Measurements from ENCODE around the gene C1orf146.

Gene C1orf146, protein sequence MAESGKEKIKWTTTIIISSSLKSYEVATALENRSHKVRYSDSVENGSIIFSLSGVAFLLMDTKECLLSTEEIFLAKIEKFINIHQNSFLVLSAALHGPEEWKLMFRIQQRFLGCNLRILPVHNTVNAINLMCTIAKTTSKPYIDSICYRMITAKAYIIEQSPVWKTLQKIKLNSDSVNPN

DNA sequence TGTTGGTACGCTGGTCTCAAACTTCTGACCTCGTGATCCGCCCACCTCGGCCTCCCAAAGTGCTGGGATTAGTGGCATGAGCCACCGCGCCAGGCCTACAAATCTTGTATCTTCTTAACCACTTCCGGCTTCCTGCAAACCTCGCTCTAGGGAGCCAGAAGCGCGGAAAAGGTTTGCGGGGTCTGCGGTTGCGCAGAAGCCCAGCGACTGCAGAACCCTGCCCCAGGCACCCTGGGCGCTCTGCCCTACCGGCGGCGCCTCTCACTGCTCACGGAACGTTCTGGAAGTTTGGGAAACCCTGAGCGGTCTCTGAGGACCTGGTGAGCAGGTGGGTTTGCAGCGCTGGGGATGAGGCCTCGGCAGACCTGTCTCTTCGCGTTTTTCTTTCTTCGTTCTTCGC is at the start of gene C1orf146:
C1orf146 (plus strand) TSS at position 195 of the 400 bp plus-strand sequence. CDS start 13,506 bp downstream, outside the sequence.
- Mint-ChIP-seq H3K4me3 (no peak within 1 kb of the TSS), H3K27ac (no peak within 1 kb of the TSS), H3K36me3 (no peaks in the 10 kb centered on the region), H3K27me3 (peaks cover 19% of the 10 kb centered on the region), H3K4me1 (no peaks in the 10 kb centered on the region), H3K9me3 (no peaks in the 10 kb centered on the region)
- ATAC-seq, result no peak

DNA sequence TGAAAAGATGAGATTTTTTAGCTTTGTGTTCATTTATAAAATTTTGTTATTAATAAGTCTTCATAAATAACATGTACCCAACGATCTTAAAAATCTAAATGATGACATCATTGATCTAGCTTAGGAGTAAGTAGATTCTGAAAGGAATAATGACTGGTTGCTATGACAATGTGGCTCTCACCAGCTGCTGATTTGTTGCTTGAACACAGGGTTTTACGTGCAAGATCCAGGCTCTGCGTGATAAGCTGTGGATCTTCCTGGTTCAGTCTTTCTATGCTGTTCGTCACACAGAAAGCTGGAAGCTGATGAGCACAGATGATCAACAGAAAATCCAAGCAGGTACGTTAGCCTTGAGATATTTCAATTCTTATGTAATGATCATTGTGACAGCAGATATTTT is 49.1 kb upstream of the C1orf146 start:
- ATAC-seq, result no peak
- no peaks in the 10 kb centered on the region for H3K27me3 Mint-ChIP-seq
- H3K4me3 Mint-ChIP-seq, result no peak overlapping the region
- H3K9me3 Mint-ChIP-seq, result no peaks in the 10 kb centered on the region
- H3K36me3 Mint-ChIP-seq, result peaks cover 6% of the 10 kb centered on the region
- no peak overlapping the region for H3K27ac Mint-ChIP-seq
- no peaks in the 10 kb centered on the region for H3K4me1 Mint-ChIP-seq

DNA sequence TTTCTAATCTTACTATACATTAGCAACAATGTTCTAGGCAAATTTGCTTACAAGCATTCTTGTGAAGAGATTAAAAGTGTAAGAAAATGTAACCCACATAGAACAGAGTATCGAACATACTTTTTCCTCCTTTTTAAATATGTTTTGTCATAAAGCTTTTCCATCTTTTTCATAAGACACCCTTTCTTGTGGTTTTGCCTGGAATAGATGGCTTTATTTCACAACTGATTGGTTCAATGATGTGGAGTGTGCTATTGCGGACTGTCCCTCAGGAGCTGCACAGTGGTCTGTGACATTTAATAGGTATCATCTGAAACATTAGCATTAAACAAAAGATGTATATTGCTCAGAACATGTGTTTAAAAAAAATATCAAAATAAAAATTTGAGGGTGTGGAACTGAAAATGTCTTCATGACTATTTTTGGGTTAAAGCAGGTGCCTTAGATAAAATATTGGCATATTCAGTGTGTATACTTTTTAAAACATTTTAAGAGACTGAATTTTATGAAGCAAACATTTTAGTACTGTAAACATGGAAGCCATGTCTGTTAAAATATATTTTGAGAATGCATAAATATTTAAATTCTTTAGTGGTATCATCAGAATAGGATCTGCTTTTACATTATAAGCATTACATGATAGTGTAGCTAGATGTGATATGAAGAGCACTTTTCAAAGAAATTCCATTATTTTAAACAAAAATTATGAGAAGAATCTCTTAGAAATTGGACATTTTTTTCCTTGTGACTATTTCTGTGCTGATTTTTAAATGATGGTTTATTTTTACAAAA is 48.3 kb upstream of the C1orf146 start:
- no peak overlapping the region for H3K27ac Mint-ChIP-seq
- no peaks in the 10 kb centered on the region for H3K9me3 Mint-ChIP-seq
- no peaks in the 10 kb centered on the region for H3K4me1 Mint-ChIP-seq
- peaks cover 6% of the 10 kb centered on the region for H3K36me3 Mint-ChIP-seq
- no peaks in the 10 kb centered on the region for H3K27me3 Mint-ChIP-seq
- no peak for ATAC-seq
- H3K4me3 Mint-ChIP-seq, result no peak overlapping the region

DNA sequence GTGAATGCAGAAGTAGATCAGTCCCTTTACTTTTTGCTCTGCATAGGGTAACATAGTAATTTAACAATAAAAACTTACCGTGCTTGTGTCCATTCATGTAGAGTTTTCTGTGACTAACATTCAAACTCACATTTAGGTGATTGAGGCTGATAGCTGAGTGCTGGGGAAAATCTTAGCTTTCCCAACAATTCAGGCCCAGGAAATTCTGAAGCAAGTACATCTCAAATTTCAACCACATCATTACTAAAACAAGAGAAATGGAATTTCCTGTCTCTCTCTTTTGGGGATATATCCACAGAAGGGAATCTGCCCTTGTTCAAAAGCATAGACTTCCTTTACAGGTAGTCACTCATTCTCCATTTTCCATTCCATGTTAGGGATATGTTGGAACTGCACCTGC is 33.1 kb upstream of the C1orf146 start:
- Mint-ChIP-seq H3K27me3 (no peaks in the 10 kb centered on the region), H3K36me3 (peaks cover 5% of the 10 kb centered on the region), H3K4me3 (no peak overlapping the region), H3K9me3 (no peaks in the 10 kb centered on the region), H3K27ac (no peak overlapping the region), H3K4me1 (no peaks in the 10 kb centered on the region)
- ATAC-seq, result no peak

DNA sequence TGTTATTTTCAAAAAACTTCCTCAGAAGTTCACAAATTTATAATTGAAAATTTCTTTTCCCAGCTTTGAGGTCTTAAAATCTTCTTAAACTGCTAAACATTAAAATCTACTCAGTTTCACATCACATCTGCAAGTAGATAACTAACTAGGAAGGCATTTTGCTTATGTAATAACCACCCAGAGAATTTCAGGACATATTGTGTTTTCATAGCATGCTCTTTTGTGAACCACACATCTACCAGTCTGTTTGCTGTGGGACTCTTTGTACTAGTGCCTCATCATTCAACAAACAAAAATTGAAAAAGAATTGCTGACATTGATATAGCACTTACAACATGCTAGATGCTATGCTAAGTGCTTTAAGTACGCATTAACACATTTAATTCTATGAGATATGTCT is 31.6 kb upstream of the C1orf146 start:
- ATAC-seq, result no peak
- no peaks in the 10 kb centered on the region for H3K27me3 Mint-ChIP-seq
- no peak overlapping the region for H3K4me3 Mint-ChIP-seq
- H3K4me1 Mint-ChIP-seq, result no peaks in the 10 kb centered on the region
- H3K27ac Mint-ChIP-seq, result no peak overlapping the region
- H3K9me3 Mint-ChIP-seq, result no peaks in the 10 kb centered on the region
- no peaks in the 10 kb centered on the region for H3K36me3 Mint-ChIP-seq

DNA sequence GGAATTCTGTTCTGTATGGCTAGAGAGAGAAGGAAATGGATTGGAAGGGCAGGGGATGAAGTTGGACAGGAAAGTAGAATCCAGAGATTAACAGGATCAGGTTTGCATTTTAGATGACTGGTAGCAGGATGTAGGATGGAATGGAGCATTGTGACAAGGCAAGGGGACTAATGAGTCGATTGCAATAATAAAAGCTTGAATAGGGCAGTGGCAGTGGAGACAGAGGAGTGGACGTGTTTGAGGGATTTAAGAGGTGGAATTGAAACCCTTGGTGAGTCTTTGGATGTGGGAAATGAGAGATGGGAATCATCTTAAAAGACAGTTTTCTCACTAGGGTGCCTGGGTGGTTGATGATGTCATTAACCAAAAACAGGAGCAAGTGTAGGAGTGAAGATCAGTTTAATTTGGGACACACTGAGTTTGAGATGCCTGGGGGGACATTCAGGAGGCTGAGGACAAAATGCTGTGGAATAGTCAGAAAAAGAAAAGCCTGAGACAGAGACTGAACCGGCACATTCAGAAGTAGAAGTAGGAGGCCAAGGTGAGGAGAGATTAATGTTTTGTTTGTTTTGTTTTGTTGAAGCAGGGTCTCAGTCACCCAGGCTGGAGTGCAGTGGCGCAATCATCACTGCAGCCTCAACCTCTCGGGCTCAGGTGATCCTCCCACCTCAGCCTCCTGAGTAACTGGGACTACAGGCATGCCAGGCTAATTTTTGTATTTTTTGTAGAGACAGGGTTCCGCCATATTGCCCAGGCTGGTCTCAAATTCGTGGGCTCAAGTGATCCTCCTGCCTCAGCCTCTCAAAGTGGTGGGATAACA is 29.1 kb upstream of the C1orf146 start:
- Mint-ChIP-seq H3K4me3 (no peak overlapping the region), H3K4me1 (no peaks in the 10 kb centered on the region), H3K27me3 (no peaks in the 10 kb centered on the region), H3K27ac (no peak overlapping the region), H3K36me3 (no peaks in the 10 kb centered on the region), H3K9me3 (no peaks in the 10 kb centered on the region)
- ATAC-seq, result no peak

DNA sequence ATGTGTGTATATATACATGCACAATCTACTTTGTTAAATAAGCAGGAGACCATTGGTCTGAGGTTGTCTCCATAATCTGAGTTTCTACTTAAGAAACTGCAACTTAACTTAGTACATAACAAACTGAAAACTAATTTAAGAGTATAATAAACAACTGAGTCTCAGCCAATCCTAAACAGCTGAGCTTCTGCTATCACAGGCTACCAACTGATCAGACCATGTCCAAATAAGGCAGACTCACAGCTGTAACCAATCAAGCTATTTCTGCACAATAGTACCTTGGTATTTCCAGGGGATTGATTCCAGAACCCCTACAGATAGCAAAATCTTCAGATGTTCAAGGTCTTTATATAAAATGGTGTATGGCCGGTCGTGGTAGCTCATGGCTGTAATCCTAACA is 26.0 kb upstream of the C1orf146 start:
- no peaks in the 10 kb centered on the region for H3K4me1 Mint-ChIP-seq
- H3K9me3 Mint-ChIP-seq, result no peaks in the 10 kb centered on the region
- H3K27ac Mint-ChIP-seq, result no peak overlapping the region
- no peaks in the 10 kb centered on the region for H3K36me3 Mint-ChIP-seq
- ATAC-seq, result no peak
- H3K27me3 Mint-ChIP-seq, result no peaks in the 10 kb centered on the region
- no peak overlapping the region for H3K4me3 Mint-ChIP-seq

DNA sequence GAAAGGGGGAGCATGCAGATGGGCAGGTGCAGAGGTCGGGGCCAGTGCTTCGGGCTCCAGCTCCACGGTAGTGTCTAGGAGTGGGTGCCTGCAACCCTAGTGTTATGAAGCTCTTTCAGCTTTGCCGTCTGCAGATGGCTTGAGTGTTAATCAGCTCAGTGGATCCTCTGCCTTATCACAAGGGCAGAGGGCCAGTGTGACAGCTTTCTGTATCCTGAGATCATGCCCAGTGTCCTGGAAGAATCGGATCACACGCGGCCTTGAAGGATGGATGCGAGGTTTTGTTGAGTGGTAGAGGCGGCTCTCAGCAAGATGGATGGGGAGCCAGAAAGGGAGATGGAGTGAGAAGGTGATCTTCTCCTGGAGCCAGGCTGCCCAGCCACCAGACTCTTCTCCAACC is 25.5 kb upstream of the C1orf146 start:
- no peak overlapping the region for H3K27ac Mint-ChIP-seq

DNA sequence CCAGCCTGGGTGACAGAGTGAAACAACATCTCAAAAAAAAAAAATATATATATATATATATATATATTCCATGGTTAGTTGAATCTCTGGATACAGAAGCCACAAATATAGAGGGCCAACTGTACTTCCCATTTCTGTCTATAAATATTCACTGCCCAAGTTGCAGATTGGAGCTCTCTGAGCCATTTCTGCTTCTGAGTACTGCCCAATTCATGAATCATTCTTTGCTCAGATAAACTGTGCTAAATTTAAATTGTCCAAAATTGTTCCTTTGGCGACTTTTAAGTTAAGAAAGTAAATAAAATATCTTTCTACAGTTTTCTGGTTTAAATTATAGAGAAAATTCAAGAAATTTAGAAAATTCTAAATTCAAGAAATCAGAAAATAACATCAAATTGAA is 23.2 kb upstream of the C1orf146 start:
- Mint-ChIP-seq H3K27me3 (no peaks in the 10 kb centered on the region), H3K4me1 (no peaks in the 10 kb centered on the region), H3K9me3 (no peaks in the 10 kb centered on the region), H3K4me3 (no peak overlapping the region), H3K36me3 (no peaks in the 10 kb centered on the region), H3K27ac (no peak overlapping the region)
- no peak for ATAC-seq

More for the DNA sequence above, 25.5 kb upstream of the C1orf146 start:
- H3K36me3 Mint-ChIP-seq, result no peaks in the 10 kb centered on the region
- H3K9me3 Mint-ChIP-seq, result no peaks in the 10 kb centered on the region
- no peaks in the 10 kb centered on the region for H3K27me3 Mint-ChIP-seq
- no peak overlapping the region for H3K4me3 Mint-ChIP-seq
- no peak for ATAC-seq
- no peaks in the 10 kb centered on the region for H3K4me1 Mint-ChIP-seq

DNA sequence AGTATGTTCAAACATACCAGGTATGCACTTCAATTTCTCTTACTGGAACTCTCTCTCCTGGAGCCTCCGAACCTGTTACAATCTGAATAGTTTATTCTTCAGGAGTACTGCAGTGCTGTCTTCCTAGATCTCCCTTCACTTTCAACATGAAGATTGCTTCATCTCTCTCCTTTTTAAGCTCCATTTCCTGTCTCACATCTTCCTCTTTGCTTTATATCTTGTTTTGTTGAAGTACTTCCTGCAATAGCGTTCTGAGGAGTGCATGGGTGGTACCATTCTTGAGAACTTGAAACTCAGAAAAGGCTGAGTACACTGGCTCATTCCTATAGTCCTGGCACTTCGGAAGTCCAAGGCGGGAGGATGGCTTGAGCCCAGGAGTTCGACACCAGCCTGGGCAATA is 15.7 kb upstream of the C1orf146 start:
- Mint-ChIP-seq H3K36me3 (no peaks in the 10 kb centered on the region), H3K4me1 (no peaks in the 10 kb centered on the region), H3K9me3 (no peaks in the 10 kb centered on the region), H3K4me3 (no peak overlapping the region), H3K27me3 (no peaks in the 10 kb centered on the region), H3K27ac (no peak overlapping the region)
- no peak for ATAC-seq

DNA sequence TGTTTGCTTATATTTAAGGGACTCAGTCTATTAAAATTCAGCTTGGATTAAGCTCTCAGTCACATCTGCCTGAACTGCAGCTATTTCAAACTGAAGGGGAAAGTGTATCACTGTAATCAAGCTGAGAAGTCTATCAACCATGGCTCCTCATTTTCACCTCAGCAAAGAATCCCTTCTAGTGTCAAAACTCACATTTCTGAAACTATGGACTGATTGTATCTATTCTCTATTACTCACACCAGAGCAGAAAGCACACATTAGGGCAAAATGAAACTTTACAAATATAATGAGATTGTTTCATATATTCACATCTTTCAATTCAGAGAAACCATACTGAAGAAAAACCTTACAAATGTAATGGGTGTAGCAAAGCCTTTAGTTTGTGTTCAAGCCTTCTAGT is 14.6 kb upstream of the C1orf146 start:
- Mint-ChIP-seq H3K27ac (no peak overlapping the region), H3K4me1 (no peaks in the 10 kb centered on the region), H3K36me3 (no peaks in the 10 kb centered on the region), H3K27me3 (no peaks in the 10 kb centered on the region), H3K9me3 (no peaks in the 10 kb centered on the region), H3K4me3 (no peak overlapping the region)
- ATAC-seq, result no peak

DNA sequence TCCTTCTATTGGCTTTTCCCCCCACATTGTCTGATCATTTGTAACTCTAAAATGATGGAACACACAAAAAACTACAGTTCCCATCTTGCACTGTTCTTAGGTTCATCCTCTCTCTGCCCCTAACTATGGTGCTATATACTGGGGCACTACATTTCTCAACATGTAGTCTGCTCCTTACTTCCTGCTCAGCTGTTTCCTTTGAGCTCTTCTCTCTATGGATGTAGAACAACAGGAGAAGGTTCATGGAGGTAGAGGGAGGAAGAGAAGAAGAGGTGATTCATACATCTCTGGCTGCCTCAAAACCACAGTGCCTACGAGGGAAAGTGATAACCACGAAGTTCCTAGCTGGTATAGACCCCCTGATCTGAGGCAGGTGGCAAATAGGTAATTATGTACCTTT is 7.0 kb upstream of the C1orf146 start:
- no peaks in the 10 kb centered on the region for H3K4me1 Mint-ChIP-seq
- no peak overlapping the region for H3K27ac Mint-ChIP-seq
- no peaks in the 10 kb centered on the region for H3K36me3 Mint-ChIP-seq
- no peak for ATAC-seq
- H3K27me3 Mint-ChIP-seq, result peaks cover 13% of the 10 kb centered on the region
- H3K9me3 Mint-ChIP-seq, result no peaks in the 10 kb centered on the region
- no peak overlapping the region for H3K4me3 Mint-ChIP-seq

DNA sequence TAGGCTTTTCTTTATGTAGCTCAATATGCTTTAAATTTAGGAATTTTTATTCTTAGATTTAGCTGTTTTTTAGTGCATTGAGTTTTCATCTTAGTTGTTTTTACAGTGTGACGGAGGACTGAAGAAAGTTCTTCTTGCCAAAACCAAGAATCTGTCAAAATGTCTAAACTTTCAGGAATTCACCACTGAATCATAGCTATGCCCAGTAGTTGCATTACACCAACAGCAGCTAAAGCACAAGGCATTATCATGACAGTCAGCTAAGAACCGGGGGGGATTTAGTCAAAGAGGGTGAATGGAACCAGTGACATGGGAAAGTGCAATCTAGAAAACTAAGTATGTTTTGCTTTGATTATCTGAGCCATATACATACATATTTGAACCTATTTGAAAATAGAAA is 6.5 kb upstream of the C1orf146 start:
- Mint-ChIP-seq H3K27me3 (peaks cover 17% of the 10 kb centered on the region), H3K4me3 (no peak overlapping the region), H3K27ac (no peak overlapping the region), H3K36me3 (no peaks in the 10 kb centered on the region), H3K4me1 (no peaks in the 10 kb centered on the region), H3K9me3 (no peaks in the 10 kb centered on the region)
- no peak for ATAC-seq

DNA sequence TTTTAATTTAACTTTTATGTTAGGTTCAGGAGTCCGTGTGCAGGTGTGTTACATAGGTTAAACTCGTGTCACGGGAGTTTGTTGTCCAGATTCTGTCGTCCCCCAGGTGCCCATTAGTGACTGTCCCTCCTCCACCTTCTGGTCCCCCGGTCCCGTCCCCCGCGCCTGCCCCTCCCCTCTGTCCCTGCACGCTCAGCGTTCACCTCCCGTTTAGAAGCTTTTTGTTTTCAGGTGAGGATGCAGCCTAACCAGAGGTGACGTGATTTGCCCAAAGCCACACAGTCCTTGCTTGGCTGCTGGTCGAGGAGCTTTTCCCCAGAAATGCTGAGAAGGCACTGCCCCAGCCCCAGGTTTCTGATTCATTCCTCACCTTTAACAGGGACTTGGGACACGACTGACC is 844 bp downstream of the C1orf146 start:
- H3K27me3 Mint-ChIP-seq, result peaks cover 19% of the 10 kb centered on the region
- peak; percentile 31 for ATAC-seq
- H3K9me3 Mint-ChIP-seq, result no peaks in the 10 kb centered on the region
- H3K4me1 Mint-ChIP-seq, result no peaks in the 10 kb centered on the region
- H3K4me3 Mint-ChIP-seq, result no peak overlapping the region
- no peaks in the 10 kb centered on the region for H3K36me3 Mint-ChIP-seq
- H3K27ac Mint-ChIP-seq, result no peak overlapping the region

DNA sequence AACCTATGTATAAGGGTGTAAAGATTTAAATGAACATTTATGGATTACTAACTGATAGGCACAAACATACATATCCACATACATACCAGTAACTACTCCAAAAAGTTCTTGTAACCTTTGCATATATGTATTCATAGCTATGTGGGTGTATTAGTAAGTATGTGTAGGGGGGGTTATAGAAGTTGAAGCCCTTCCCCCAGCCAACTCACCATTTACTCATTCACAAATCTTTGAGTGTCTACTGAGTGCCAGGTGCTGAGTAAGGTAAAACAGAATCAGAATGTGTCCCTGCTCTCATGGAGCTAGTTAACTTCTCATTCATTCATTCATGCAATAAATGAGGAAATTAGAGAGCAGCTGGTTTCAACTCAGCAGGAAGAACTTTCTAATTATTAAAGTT is 1.3 kb downstream of the C1orf146 start:
- no peaks in the 10 kb centered on the region for H3K36me3 Mint-ChIP-seq
- H3K27me3 Mint-ChIP-seq, result peaks cover 16% of the 10 kb centered on the region
- H3K4me3 Mint-ChIP-seq, result no peak overlapping the region
- H3K27ac Mint-ChIP-seq, result no peak overlapping the region
- no peaks in the 10 kb centered on the region for H3K9me3 Mint-ChIP-seq
- H3K4me1 Mint-ChIP-seq, result no peaks in the 10 kb centered on the region
- no peak for ATAC-seq

DNA sequence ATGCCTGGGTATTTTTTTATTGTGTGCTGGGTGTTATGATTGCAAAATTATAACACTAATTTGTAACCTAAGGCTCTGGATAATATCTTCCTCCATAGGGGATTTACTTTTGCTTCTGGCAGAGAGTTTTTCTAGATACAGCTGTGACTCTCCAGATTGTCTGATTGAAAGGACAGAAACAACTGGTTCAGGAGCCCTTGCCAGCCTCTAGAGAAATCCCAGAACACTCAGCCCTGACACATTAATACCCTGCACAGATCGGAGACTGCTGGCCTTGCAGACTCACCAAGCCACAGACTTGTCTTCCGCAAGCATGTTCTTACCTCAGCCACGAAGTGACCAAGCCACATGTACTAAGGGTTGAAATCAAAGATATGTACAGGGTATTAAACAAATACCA is 10.7 kb downstream of the C1orf146 start:
- Mint-ChIP-seq H3K36me3 (no peaks in the 10 kb centered on the region), H3K4me1 (no peaks in the 10 kb centered on the region)

More for the DNA sequence above, 10.7 kb downstream of the C1orf146 start:
- Mint-ChIP-seq H3K9me3 (no peaks in the 10 kb centered on the region), H3K27me3 (peaks cover 11% of the 10 kb centered on the region), H3K27ac (no peak overlapping the region), H3K4me3 (no peak overlapping the region)
- ATAC-seq, result no peak

Data from stimulated activated memory B cell treated with anti-CD40 and anti-IgM and Interleukin-4, amounts not matched to agents 10 μg/mL and 1 μg/mL and 100 μg/mL, for 72 hours (primary cell).